ENCODE results near the gene UST.

The UST gene

DNA sequence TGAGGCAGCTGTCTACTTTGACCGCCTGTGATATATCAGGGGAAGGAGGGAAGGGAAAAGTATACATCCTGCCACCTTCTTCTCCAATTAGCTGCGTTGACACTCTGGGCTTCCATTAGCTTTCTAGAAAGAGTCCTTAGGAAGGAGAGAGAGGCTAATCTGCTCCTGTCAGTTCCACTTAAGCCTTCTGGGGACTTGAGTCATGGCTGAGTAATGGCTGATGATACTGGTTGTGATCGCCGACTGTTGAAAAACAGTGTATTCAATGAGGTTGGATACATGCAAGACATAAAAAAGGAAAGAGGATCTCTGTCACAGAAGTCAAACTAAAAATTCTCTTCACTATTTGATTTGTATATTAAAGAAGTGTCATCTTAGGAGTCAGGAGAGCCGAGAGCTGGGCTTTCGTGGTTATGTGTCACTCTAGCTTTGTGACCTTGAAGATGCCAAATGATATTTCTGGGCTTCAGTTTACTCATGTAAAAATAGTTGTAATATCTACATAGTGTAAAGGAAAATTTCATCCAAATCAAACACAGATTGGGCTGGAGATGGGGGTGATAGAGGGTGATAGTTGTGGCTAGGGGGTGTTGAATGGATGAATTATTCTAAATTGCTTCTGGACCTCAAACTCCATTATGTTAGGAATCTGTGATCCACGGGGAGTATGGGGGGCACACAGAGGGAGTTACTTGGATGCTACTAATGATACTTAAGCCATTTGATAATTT, 189.0 kb downstream of the UST start:
- TF ChIP-seq, protein P1, sequence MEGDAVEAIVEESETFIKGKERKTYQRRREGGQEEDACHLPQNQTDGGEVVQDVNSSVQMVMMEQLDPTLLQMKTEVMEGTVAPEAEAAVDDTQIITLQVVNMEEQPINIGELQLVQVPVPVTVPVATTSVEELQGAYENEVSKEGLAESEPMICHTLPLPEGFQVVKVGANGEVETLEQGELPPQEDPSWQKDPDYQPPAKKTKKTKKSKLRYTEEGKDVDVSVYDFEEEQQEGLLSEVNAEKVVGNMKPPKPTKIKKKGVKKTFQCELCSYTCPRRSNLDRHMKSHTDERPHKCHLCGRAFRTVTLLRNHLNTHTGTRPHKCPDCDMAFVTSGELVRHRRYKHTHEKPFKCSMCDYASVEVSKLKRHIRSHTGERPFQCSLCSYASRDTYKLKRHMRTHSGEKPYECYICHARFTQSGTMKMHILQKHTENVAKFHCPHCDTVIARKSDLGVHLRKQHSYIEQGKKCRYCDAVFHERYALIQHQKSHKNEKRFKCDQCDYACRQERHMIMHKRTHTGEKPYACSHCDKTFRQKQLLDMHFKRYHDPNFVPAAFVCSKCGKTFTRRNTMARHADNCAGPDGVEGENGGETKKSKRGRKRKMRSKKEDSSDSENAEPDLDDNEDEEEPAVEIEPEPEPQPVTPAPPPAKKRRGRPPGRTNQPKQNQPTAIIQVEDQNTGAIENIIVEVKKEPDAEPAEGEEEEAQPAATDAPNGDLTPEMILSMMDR (IDR thresholded peaks at IDR 0.05; ENCODE audit: low read depth, low read length): no peak
- DNase-seq: no peak
- H3K36me3 ChIP-seq: no peaks in the 10 kb centered on the region

DNA sequence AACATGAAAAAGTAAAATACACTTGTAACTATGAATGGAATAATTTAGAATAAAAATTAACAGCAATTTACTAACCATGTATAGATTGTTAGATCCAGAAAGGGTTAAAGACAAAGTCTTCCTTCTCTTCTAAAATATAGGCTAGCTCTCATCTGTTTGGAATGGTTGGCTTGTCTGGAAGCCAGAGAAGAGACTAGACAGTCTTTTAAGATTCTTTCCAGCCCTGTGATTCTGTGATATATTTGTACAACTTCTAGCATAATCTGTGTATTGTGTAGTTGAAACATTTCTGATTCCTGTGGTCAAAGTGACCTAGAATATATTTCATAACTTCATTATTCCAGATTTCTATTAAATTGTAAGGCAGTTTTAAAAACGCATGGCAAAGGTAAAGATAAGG, 196.6 kb downstream of the UST start:
- Histone ChIP-seq H3K9me3 (no peaks in the 10 kb centered on the region), H3K4me3 (ENCODE audit: low read depth, low read length) (no peak overlapping the region), H3K4me1 (no peaks in the 10 kb centered on the region), H3K36me3 (no peaks in the 10 kb centered on the region), H3K27me3 (peaks cover 9% of the 10 kb centered on the region; the same call in 1 of the 2 replicates)
- TF ChIP-seq, protein P1 (IDR thresholded peaks at IDR 0.05; ENCODE audit: low read depth, low read length): no peak
- DNase-seq: no peak

More for the DNA sequence above, 189.0 kb downstream of the UST start:
- no peaks in the 10 kb centered on the region for H3K4me1 ChIP-seq
- H3K4me3 ChIP-seq (ENCODE audit: low read depth, low read length): no peak overlapping the region
- H3K27me3 ChIP-seq: no peaks in the 10 kb centered on the region; the same call in 1 of the 2 replicates
- no peaks in the 10 kb centered on the region for H3K9me3 ChIP-seq

DNA sequence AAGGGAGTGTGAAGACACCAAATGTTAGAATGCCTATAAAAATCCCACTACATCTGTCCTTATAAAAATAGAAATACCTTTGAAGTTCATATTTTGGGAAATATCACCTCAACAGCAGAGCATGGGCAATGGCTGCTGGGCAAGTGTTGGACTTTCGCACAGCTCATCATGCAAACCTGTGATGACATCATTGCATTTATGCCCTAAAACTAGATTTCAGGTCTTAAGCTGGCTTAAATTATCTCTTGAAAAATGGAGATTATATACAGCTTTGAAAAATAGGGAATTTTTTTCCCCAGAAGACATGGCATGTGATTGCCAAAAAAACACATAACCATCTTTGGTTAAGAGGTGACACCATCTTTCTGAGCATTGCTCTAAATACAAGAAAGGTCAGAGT, 197.8 kb downstream of the UST start:
- Histone ChIP-seq H3K4me1 (no peaks in the 10 kb centered on the region), H3K27me3 (peaks cover 9% of the 10 kb centered on the region; the same call in 1 of the 2 replicates), H3K9me3 (no peaks in the 10 kb centered on the region), H3K4me3 (ENCODE audit: low read depth, low read length) (no peak overlapping the region), H3K36me3 (no peaks in the 10 kb centered on the region)
- DNase-seq: no peak
- TF ChIP-seq, protein P1 (IDR thresholded peaks at IDR 0.05; ENCODE audit: low read depth, low read length): no peak

DNA sequence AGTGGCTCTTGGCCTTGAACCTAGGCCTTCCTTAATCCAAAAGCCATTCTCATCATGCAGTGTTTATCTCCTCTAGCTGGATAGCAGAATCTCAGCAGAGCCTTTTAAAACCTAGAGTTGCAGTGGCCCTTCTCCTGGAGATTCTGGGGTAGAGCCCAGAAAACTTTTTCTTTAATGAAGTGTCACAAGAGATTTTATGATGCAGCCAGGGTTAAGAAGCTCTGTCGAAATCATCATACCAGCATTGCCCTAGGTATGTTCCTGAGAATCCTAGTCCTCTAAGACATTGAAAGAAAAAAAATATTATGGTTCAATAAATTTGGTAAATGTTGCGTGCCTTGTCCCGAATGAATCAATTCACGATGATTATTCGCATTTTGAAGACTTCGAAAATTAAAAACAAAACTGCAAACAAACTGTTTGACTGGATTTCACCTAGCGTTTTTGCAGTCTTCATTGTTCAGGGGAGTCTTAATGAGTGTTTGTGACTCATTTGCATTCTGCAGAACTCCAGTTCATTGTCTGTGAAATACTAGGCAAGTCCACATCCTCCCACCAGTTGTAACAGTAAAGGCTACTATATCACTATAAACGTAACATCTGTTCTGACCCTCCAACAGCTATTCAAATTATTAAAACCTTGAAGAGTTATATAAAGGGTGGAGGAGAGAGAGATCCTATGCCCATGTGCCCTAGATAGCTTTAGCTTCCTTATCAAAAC, 198.6 kb downstream of the UST start:
- Histone ChIP-seq H3K27me3 (peaks cover 9% of the 10 kb centered on the region; the same call in 1 of the 2 replicates), H3K4me3 (ENCODE audit: low read depth, low read length) (no peak overlapping the region), H3K36me3 (no peaks in the 10 kb centered on the region), H3K4me1 (no peaks in the 10 kb centered on the region), H3K9me3 (no peaks in the 10 kb centered on the region)
- DNase-seq: no peak
- TF ChIP-seq, protein P1 (IDR thresholded peaks at IDR 0.05; ENCODE audit: low read depth, low read length): no peak

DNA sequence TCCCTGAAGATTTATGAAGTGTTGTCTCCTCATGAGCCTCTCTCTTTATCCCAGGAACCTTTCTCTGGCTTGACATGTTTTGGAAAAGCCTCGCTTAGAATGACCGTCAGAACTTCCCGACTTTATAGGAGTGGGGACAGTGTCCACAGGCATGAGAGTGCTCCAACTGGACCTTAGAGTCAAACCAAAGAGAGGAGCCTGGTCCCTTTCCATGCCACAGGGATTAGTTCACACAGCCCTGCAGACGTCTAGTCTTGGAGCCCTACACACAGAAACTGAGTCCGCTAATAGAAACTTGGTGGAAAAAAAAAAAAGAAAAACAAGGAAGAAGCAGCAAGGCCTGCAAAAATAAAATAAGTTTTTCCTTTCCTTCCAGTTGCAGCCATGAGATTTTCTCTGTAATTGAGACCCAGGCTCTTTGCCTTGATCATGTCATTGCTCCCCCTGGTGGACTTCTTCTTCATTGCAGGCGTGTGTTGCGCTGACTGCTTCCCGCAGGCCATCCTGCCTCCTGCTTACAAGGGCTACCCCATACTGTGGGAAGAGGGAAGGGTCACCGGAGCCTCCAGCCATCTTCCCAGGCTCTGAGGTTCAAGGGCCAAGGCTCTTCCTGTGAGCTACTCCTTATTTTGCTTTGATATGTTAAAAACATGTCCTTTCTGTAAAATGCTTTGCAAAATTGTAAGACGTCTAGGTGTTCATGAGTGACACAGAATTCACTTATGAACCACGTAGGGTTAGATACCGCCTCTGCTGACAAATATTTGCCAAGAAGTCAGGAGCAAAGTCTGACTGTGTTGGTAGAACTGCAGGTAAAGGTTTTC, 201.0 kb downstream of the UST start:
- Histone ChIP-seq H3K4me3 (ENCODE audit: low read depth, low read length) (no peak overlapping the region), H3K36me3 (no peaks in the 10 kb centered on the region), H3K4me1 (no peaks in the 10 kb centered on the region), H3K27me3 (peaks cover 6% of the 10 kb centered on the region), H3K9me3 (no peaks in the 10 kb centered on the region)
- TF ChIP-seq, protein P1 (IDR thresholded peaks at IDR 0.05; ENCODE audit: low read depth, low read length): peak; percentile 92
- DNase-seq: peak; percentile 78

Data from BE2C (cell line).